GM18526 (cell line): ENCODE results near the gene KREMEN2.

Source experiments
- POLR2A ChIP-seq: IDR thresholded peaks from 3 replicates; pipeline ENCODE4 v1.6.1; 2011; ENCODE audit not compliant: insufficient read length; ENCODE audit errors: extremely low read depth

The KREMEN2 gene

DNA sequence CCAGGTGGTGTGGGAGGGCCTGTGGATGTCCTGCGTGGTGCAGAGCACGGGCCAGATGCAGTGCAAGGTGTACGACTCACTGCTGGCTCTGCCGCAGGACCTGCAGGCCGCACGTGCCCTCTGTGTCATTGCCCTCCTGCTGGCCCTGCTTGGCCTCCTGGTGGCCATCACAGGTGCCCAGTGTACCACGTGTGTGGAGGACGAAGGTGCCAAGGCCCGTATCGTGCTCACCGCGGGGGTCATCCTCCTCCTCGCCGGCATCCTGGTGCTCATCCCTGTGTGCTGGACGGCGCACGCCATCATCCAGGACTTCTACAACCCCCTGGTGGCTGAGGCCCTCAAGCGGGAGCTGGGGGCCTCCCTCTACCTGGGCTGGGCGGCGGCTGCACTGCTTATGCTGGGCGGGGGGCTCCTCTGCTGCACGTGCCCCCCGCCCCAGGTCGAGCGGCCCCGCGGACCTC is 49.4 kb downstream of the KREMEN2 start:
- TF ChIP-seq POLR2A: no peak

DNA sequence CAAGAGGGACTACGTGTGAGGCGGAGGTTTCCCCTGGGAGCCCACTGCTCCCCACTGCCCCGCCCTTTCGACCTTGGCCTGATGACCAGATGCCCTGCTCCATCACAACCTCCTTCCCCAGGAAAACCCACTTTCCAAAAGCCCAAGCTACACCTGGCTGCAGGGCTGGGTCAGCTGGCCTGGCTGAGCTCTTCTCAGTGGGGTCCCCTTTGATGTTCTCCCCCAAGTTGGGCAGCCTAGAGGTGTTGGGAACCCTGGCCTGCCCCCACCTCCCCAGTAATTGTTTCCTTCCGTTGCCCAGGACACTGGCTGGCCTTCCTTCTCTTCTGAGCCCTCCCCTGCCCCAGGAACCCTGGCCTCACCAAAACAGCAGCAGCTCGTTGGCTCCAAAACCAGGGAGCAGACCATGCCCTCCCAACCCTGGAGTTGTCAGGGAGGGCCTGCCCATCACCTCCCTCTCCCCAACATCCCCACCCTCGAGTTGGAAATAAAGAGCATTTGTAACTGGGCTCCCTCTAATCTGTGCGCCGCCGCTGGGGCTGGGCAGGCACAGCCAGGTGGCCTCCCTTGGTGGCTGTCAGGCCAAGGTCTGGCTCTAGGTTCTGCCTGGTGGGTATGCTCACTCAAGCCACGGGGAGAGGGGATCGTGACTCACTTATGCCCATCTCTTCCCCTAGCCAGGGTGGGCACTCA is 50.1 kb downstream of the KREMEN2 start:
- TF ChIP-seq POLR2A: no peak

DNA sequence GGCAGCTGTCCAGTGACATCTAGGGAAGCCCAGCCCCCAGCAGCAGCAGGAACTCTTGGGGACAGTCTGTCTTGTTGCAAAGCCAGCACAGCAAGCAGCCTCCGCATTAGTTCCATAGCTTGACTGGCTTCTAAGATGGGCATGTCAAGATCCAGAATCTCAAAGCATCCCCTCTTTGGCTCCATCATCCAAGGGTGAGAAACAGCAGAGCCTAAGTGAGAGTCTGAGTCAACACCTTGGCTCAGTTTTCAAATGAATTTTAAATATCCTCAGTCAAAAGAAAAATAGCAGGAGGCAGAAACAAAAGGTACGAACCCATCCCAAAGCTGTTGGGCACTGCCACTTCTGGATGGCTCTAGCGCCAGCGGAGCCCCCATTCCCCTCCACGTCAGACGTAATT is 50.9 kb downstream of the KREMEN2 start:
- no peak for TF ChIP-seq POLR2A

DNA sequence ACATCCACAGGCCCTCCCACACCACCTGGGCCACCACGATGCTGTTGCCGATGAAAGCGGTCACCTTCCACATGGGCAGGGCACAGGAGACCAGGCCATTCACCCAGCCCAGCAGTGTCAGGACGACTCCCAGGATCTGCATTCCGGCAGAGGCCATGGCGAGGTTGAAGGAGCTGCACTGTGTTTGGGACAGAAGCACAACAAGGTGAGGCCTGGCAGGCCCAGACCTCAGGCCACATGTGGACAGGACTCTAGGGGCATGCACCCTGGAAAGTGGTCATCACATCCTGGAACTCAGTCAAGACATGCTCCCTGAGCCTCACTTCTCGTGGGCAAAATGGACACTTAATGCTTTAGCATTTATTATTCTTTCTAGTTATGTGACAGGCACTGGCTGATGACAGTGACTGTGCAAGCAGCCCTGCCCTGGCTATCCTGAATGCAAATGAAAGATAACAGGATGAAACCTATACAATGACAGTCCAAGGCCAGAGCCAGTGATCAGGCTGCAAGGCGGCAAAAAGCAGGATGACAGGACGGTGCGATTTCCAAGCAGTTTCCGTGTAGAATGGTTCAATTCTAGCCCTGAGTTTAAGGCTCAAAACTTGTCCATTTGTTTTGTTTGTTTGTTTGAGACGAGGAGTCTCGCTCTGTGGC is 51.9 kb downstream of the KREMEN2 start:
- no peak for TF ChIP-seq POLR2A

DNA sequence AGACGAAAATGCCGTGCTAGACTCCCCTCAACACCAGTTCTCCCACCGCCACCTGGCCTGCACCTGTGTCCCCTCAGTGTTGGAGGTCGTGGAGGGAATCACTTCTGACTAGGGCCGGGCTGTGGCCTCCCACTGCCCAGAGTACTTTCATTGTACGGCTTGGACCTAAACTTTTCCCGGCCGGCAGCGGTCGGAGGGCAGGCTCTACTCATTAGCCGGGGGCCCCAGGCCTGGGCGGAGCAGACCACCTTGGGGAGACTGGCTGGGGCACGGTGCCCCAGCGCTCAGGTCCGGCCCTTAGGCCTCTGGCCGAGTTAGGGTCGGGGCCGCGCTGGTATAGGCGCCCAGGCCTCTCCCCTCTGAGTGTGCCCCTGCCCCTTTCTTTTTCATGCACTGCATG is 53.3 kb downstream of the KREMEN2 start:
- no peak for TF ChIP-seq POLR2A
